ENCODE data around the gene PTPRQ. TPM values are rescaled to one million over a fixed set of nuclear protein-coding genes. Genes with fewer than 3 reads are reported as not detected.

The PTPRQ gene
- total and polyA plus RNA-seq, 2 experiments from 2014 or later = 0.11 to 0.18 TPM

DNA sequence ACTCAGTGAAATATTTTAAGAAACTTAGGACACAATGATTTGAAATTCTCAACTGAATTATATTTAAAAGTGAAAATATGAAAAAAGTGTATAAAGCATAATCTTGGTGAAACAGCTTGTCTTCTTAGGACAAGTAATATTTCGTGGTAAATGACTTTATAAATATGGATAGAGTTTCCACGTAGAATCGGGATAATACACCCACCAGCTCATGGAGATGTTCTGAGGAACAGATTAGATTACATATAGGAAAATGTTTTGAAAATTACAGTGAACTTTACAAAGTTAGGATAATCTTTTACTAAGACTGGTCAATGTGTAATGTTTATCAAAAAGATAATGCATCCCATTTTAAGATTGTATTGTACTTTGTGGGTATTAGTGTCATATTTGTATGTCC lies 237.8 kb downstream of the PTPRQ start:
- no peak overlapping the region for H3K9ac ChIP-seq
- no peak overlapping the region for H3K27ac ChIP-seq
- no peaks in the 10 kb centered on the region for H3K9me2 ChIP-seq (ENCODE audit: insufficient read depth)
- H3K27me3 ChIP-seq (replicated peaks; ENCODE audit: insufficient read depth) = no peaks in the 10 kb centered on the region
- H3K4me3 ChIP-seq = no peak overlapping the region
- in situ Hi-C loops (cut with MboI) = no loop called here
- WGBS, 2 experiments (ENCODE audit: low coverage in 1 of 2, low lambda C conversion rate in 2 of 2, missing lambda C conversion rate in 2 of 2) = 81 to 83% methylated on average over 3 of the region's 3 CpGs
- H3K79me2 ChIP-seq (ENCODE audit: insufficient read depth) = no peaks in the 10 kb centered on the region
- H2AFZ ChIP-seq = peak overlapping the region; percentile 6; the same call in 1 of the 2 replicates
- H3K4me2 ChIP-seq (ENCODE audit: unreplicated experiment) = no peak overlapping the region
- no peaks in the 10 kb centered on the region for H3K4me1 ChIP-seq (ENCODE audit: insufficient read depth)
- TF ChIP-seq EZH2 (IDR thresholded peaks at IDR 0.05; ENCODE audit: insufficient read depth, poor library complexity, severe bottlenecking) (no peak), EZH2phosphoT487 (IDR thresholded peaks at IDR 0.05; ENCODE audit: insufficient read depth, low read depth) (no peak)
- no peaks in the 10 kb centered on the region for H3F3A ChIP-seq (ENCODE audit: insufficient read depth)
- H4K20me1 ChIP-seq (ENCODE audit: insufficient read depth) = no peaks in the 10 kb centered on the region
- no peaks in the 10 kb centered on the region for H3K36me3 ChIP-seq (ENCODE audit: low read depth)
- DNase-seq = no peak
- H3K9me3 ChIP-seq (ENCODE audit: low read depth) = no peaks in the 10 kb centered on the region

GRCh38 chr12:80684077-80684495 lies 240.1 kb downstream of the PTPRQ start:
- Histone ChIP-seq H3K27ac (no peak overlapping the region), H3K9me3 (ENCODE audit: low read depth) (no peaks in the 10 kb centered on the region), H3K4me3 (no peak overlapping the region), H3K9ac (no peak overlapping the region), H3K79me2 (ENCODE audit: insufficient read depth) (no peaks in the 10 kb centered on the region), H2AFZ (no peak overlapping the region), H3K9me2 (ENCODE audit: insufficient read depth) (no peaks in the 10 kb centered on the region), H3F3A (ENCODE audit: insufficient read depth) (no peaks in the 10 kb centered on the region), H3K4me2 (ENCODE audit: unreplicated experiment) (no peak overlapping the region), H3K4me1 (ENCODE audit: insufficient read depth) (no peaks in the 10 kb centered on the region), H3K27me3 (replicated peaks; ENCODE audit: insufficient read depth) (no peaks in the 10 kb centered on the region), H3K36me3 (ENCODE audit: low read depth) (no peaks in the 10 kb centered on the region), H4K20me1 (ENCODE audit: insufficient read depth) (no peaks in the 10 kb centered on the region)
- WGBS, 2 experiments (ENCODE audit: low coverage in 1 of 2, low lambda C conversion rate in 2 of 2, missing lambda C conversion rate in 2 of 2) = 74 to 80% methylated on average over 7 of the region's 7 CpGs
- in situ Hi-C loops (cut with MboI) = no loop called here
- no peak for DNase-seq
- TF ChIP-seq EZH2phosphoT487 (IDR thresholded peaks at IDR 0.05; ENCODE audit: insufficient read depth, low read depth) (no peak), EZH2 (IDR thresholded peaks at IDR 0.05; ENCODE audit: insufficient read depth, poor library complexity, severe bottlenecking) (no peak)

DNA sequence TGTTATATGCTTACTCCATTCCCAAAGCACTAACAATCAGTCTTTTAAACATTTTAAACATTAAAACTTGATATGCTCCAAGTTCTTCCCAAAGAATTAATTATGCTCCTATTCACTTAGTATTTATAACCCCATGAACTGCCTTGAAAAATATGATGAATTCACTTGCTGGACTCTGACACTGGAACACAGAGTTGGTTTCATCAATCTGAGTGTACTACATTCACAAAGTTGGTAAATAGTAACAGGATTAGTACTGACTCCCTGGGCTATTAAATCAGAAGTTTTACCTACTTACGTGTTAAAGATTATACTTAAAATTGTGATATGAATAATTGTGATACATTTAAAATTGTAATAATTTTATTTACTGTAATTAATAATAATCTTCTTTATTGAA lies 246.1 kb downstream of the PTPRQ start:
- in situ Hi-C loops (cut with MboI) = no loop called here
- H3K9ac ChIP-seq = no peak overlapping the region
- no peak for DNase-seq
- no peaks in the 10 kb centered on the region for H3K36me3 ChIP-seq (ENCODE audit: low read depth)
- 80 to 84% methylated on average over 1 of the region's 1 CpG for WGBS, 2 experiments (ENCODE audit: low coverage in 1 of 2, low lambda C conversion rate in 2 of 2, missing lambda C conversion rate in 2 of 2)
- H3K4me1 ChIP-seq (ENCODE audit: insufficient read depth) = no peaks in the 10 kb centered on the region
- no peaks in the 10 kb centered on the region for H3F3A ChIP-seq (ENCODE audit: insufficient read depth)
- H3K4me3 ChIP-seq = no peak overlapping the region
- H3K9me2 ChIP-seq (ENCODE audit: insufficient read depth) = no peaks in the 10 kb centered on the region; the same call in 1 of the 2 replicates
- no peaks in the 10 kb centered on the region for H4K20me1 ChIP-seq (ENCODE audit: insufficient read depth)
- no peaks in the 10 kb centered on the region for H3K79me2 ChIP-seq (ENCODE audit: insufficient read depth)
- no peak overlapping the region for H2AFZ ChIP-seq
- H3K4me2 ChIP-seq (ENCODE audit: unreplicated experiment) = no peak overlapping the region
- no peak overlapping the region for H3K27ac ChIP-seq
- H3K27me3 ChIP-seq (replicated peaks; ENCODE audit: insufficient read depth) = no peaks in the 10 kb centered on the region
- H3K9me3 ChIP-seq (ENCODE audit: low read depth) = no peaks in the 10 kb centered on the region
- TF ChIP-seq EZH2phosphoT487 (IDR thresholded peaks at IDR 0.05; ENCODE audit: insufficient read depth, low read depth) (no peak), EZH2 (IDR thresholded peaks at IDR 0.05; ENCODE audit: insufficient read depth, poor library complexity, severe bottlenecking) (no peak)

DNA sequence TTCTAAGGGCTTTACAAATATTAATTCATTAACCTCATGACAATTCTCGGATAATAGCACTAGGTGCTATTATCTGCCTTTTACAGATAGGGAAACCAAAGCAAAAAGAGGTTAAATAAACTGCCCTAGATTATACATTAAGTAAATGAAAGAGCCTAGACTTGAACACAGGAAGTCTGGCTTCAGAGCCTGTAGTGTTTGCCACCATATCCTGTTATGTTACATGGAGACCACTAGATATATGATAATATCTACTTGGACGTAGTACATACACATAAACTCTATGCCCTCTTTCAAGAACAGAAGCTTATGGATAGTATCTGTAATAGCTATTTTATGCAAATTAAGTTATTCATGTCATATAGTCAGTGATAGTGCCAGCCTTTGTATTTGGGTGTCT lies 246.5 kb downstream of the PTPRQ start:
- no peak overlapping the region for H2AFZ ChIP-seq
- no peaks in the 10 kb centered on the region; the same call in 1 of the 2 replicates for H3K9me2 ChIP-seq (ENCODE audit: insufficient read depth)
- TF ChIP-seq EZH2 (IDR thresholded peaks at IDR 0.05; ENCODE audit: insufficient read depth, poor library complexity, severe bottlenecking) (no peak), EZH2phosphoT487 (IDR thresholded peaks at IDR 0.05; ENCODE audit: insufficient read depth, low read depth) (no peak)
- H3K79me2 ChIP-seq (ENCODE audit: insufficient read depth) = no peaks in the 10 kb centered on the region
- no peaks in the 10 kb centered on the region for H4K20me1 ChIP-seq (ENCODE audit: insufficient read depth)
- DNase-seq = no peak
- H3K4me1 ChIP-seq (ENCODE audit: insufficient read depth) = no peaks in the 10 kb centered on the region
- H3K27ac ChIP-seq = no peak overlapping the region
- no peaks in the 10 kb centered on the region for H3K36me3 ChIP-seq (ENCODE audit: low read depth)
- no peak overlapping the region for H3K4me3 ChIP-seq
- no peaks in the 10 kb centered on the region for H3F3A ChIP-seq (ENCODE audit: insufficient read depth)
- no peak overlapping the region for H3K4me2 ChIP-seq (ENCODE audit: unreplicated experiment)
- WGBS, 2 experiments (ENCODE audit: low coverage in 1 of 2, low lambda C conversion rate in 2 of 2, missing lambda C conversion rate in 2 of 2) = 65 to 66% methylated on average over 2 of the region's 2 CpGs
- in situ Hi-C loops (cut with MboI) = no loop called here
- no peak overlapping the region for H3K9ac ChIP-seq
- no peaks in the 10 kb centered on the region for H3K27me3 ChIP-seq (replicated peaks; ENCODE audit: insufficient read depth)
- no peaks in the 10 kb centered on the region for H3K9me3 ChIP-seq (ENCODE audit: low read depth)

- Histone ChIP-seq H3K36me3 (ENCODE audit: low read depth) (no peaks in the 10 kb centered on the region), H3K27ac (no peak overlapping the region), H3K27me3 (replicated peaks; ENCODE audit: insufficient read depth) (no peaks in the 10 kb centered on the region), H3K4me1 (ENCODE audit: insufficient read depth) (no peaks in the 10 kb centered on the region), H3K4me2 (ENCODE audit: unreplicated experiment) (no peak overlapping the region), H3K4me3 (no peak overlapping the region), H3K9ac (no peak overlapping the region), H3K9me2 (ENCODE audit: insufficient read depth) (no peaks in the 10 kb centered on the region; the same call in 1 of the 2 replicates), H3K79me2 (ENCODE audit: insufficient read depth) (no peaks in the 10 kb centered on the region), H4K20me1 (ENCODE audit: insufficient read depth) (no peaks in the 10 kb centered on the region), H3F3A (ENCODE audit: insufficient read depth) (no peaks in the 10 kb centered on the region), H3K9me3 (ENCODE audit: low read depth) (no peaks in the 10 kb centered on the region), H2AFZ (no peak overlapping the region)
- TF ChIP-seq EZH2 (IDR thresholded peaks at IDR 0.05; ENCODE audit: insufficient read depth, poor library complexity, severe bottlenecking) = no peak
- no peak for TF ChIP-seq EZH2phosphoT487 (IDR thresholded peaks at IDR 0.05; ENCODE audit: insufficient read depth, low read depth)
- in situ Hi-C loops (cut with MboI) = no loop called here
- DNase-seq = no peak
- 100% methylated on average over 1 of the region's 1 CpG for WGBS, 2 experiments (ENCODE audit: low coverage in 1 of 2, low lambda C conversion rate in 2 of 2, missing lambda C conversion rate in 2 of 2)
Measured at GRCh38 chr12:80692114-80692513, 248.1 kb downstream of the PTPRQ start.

Measured in GM23248 (cell line).